ENCODE results near the gene TIAM1. TPM values are rescaled to one million over a fixed set of nuclear protein-coding genes. Genes with fewer than 3 reads are reported as not detected.

The TIAM1 gene
- total RNA-seq, 1 donor from 2014 or later: 41.3 TPM

DNA sequence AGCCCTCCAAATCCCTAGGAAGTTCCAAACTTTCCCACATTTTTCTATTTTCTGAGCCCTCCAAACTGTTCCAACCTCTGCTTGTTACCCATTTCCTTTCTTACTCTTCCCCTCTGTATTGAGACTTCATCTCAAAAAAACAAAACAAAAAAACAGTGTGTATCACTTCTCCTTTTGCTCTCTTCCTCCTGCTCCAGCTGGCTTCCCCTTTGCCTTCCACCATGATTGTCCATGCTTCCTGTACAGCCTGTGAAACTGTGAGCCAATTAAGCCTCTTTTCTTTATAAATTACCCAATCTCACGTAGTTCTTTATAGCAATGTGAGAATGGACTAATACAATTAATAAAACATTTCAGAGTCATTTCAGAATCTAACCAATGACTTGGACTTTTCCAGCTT is 236.2 kb downstream of the TIAM1 start:
- Histone ChIP-seq H3K9me3 (no peaks in the 10 kb centered on the region), H3K27ac (no peak overlapping the region), H3K4me1 (no peaks in the 10 kb centered on the region), H3K27me3 (no peaks in the 10 kb centered on the region), H3K4me3 (no peak overlapping the region), H3K36me3 (no peaks in the 10 kb centered on the region)
- TF ChIP-seq, protein P1, sequence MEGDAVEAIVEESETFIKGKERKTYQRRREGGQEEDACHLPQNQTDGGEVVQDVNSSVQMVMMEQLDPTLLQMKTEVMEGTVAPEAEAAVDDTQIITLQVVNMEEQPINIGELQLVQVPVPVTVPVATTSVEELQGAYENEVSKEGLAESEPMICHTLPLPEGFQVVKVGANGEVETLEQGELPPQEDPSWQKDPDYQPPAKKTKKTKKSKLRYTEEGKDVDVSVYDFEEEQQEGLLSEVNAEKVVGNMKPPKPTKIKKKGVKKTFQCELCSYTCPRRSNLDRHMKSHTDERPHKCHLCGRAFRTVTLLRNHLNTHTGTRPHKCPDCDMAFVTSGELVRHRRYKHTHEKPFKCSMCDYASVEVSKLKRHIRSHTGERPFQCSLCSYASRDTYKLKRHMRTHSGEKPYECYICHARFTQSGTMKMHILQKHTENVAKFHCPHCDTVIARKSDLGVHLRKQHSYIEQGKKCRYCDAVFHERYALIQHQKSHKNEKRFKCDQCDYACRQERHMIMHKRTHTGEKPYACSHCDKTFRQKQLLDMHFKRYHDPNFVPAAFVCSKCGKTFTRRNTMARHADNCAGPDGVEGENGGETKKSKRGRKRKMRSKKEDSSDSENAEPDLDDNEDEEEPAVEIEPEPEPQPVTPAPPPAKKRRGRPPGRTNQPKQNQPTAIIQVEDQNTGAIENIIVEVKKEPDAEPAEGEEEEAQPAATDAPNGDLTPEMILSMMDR (IDR thresholded peaks at IDR 0.05): no peak
- no peak for DNase-seq (ENCODE audit: extremely low spot score in 2 of 2)
- intact Hi-C loops (cut with DNase I): no loop called here

DNA sequence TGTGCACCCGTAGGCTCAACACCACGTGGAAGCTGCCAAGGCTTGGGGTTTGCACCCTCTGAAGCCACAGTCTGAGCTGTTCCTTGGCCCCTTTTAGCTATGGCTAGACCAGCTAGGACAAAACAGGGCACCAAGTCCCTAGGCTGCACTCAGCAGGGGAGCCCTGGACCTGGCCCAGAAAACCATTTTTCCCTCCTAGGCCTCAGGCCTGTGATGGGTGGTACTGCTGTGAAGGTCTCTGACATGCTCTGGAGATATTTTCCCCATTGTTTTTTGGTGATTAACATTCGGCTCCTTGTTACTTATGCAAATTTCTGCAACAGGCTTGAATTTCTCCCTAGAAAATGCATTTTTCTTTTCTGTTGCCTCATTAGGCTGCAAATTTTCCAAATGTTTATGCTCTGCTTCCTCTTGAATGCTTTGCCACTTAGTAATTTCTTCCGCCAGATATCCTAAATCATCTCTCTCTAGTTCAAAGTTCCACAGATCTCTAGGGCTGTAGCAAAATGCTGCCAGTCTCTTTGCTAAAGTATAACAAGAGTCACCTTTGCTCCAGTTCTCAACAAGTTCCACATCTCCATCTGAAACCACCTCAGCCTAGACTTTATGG is 236.8 kb downstream of the TIAM1 start:
- intact Hi-C loops (cut with DNase I): no loop called here
- Histone ChIP-seq H3K27ac (no peak overlapping the region), H3K4me1 (no peaks in the 10 kb centered on the region), H3K27me3 (no peaks in the 10 kb centered on the region), H3K36me3 (no peaks in the 10 kb centered on the region), H3K4me3 (no peak overlapping the region), H3K9me3 (no peaks in the 10 kb centered on the region)
- no peak for TF ChIP-seq POLR2A (IDR thresholded peaks at IDR 0.05)
- TF ChIP-seq, protein P1 (IDR thresholded peaks at IDR 0.05): no peak
- no peak for DNase-seq (ENCODE audit: extremely low spot score in 2 of 2)

DNA sequence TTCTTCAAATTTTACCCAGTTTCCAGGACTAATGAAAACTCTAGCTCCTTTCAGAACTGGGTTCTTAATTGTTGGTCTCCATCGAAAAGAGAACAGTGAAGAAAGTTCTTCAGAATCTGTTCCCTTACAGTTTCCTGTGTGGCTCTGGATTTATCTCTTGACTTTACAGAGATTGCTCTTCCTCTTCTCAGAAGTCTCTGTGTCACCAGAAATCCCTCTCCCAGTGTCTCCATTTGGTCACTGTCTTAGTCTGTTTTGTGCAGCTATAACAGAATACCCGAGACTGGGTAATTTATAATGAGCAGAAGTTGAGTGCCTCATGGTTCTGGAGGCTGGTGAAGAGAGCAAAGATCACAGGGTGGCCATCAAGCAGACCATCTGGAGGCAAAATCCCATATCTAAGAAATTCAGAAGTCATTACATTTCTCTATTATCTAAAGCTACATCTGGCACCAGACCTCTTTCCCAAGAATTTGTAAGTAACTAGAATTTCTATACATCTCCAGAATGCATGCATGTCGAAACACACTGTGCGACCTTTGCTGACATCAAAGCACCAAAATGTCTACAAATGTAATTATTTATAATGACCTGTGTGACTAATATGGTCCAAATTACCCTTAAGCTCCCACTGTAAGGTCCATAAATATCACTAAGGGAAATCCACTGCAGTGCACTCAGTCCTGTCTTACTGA is 240.3 kb downstream of the TIAM1 start:
- Histone ChIP-seq H3K9me3 (no peaks in the 10 kb centered on the region), H3K4me1 (no peaks in the 10 kb centered on the region), H3K36me3 (no peaks in the 10 kb centered on the region), H3K27ac (no peak overlapping the region), H3K27me3 (no peaks in the 10 kb centered on the region), H3K4me3 (no peak overlapping the region)
- TF ChIP-seq POLR2AphosphoS5 (IDR thresholded peaks at IDR 0.05; ENCODE audit: insufficient read depth in 1 of 2, low read depth in 1 of 2) (no peak), POLR2A (IDR thresholded peaks at IDR 0.05) (no peak)
- TF ChIP-seq, protein P1 (IDR thresholded peaks at IDR 0.05): no peak
- intact Hi-C loops (cut with DNase I): no loop called here
- DNase-seq (ENCODE audit: extremely low spot score in 2 of 2): no peak

- no peaks in the 10 kb centered on the region for H3K9me3 ChIP-seq
- no peaks in the 10 kb centered on the region for H3K36me3 ChIP-seq
- DNase-seq (ENCODE audit: extremely low spot score in 2 of 2): no peak
- H3K27me3 ChIP-seq: no peaks in the 10 kb centered on the region
- intact Hi-C loops (cut with DNase I): no loop called here
- TF ChIP-seq POLR2AphosphoS5 (IDR thresholded peaks at IDR 0.05; ENCODE audit: insufficient read depth in 1 of 2, low read depth in 1 of 2) (no peak), POLR2A (IDR thresholded peaks at IDR 0.05) (no peak)
- TF ChIP-seq, protein P1 (IDR thresholded peaks at IDR 0.05): no peak
- no peak overlapping the region for H3K4me3 ChIP-seq
- H3K4me1 ChIP-seq: no peaks in the 10 kb centered on the region
- no peak overlapping the region for H3K27ac ChIP-seq
These were observed 240.9 kb downstream of the TIAM1 start for GRCh38 chr21:31103163-31103562.

DNA sequence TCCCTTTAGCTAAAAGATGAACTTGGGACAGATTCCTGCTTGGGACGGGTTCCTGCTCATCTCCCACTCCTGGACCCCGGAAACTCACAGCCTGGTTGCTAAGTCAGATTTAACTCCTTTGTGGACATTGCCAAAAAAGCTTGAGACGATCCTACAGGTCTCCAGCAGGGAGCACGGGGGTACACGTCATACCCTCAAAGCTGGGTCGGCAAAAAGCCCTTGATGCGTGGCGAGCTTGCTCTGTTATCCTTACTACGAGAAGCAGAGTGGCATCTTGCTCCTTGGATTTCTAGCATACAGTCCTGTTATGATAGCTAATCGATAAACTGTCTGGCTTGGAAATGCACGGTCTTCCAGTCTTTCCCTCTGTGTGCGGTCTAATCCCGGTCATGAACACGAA is 244.9 kb downstream of the TIAM1 start:
- no peaks in the 10 kb centered on the region for H3K36me3 ChIP-seq
- no peak overlapping the region for H3K4me3 ChIP-seq
- intact Hi-C loops (cut with DNase I): loop anchor here (10.0 kb wide), 1 partner anchor 496 kb away; no protein-coding TSS in a partner anchor

More for the DNA sequence above, 244.9 kb downstream of the TIAM1 start:
- no peaks in the 10 kb centered on the region for H3K4me1 ChIP-seq
- TF ChIP-seq POLR2AphosphoS5 (IDR thresholded peaks at IDR 0.05; ENCODE audit: insufficient read depth in 1 of 2, low read depth in 1 of 2) (no peak), POLR2A (IDR thresholded peaks at IDR 0.05) (no peak)
- TF ChIP-seq, protein P1 (IDR thresholded peaks at IDR 0.05): no peak
- no peak overlapping the region for H3K27ac ChIP-seq
- H3K9me3 ChIP-seq: no peaks in the 10 kb centered on the region
- no peak for DNase-seq (ENCODE audit: extremely low spot score in 2 of 2)
- H3K27me3 ChIP-seq: no peaks in the 10 kb centered on the region

Measured in vagina (tissue), 2 donors.